H1 (cell line): ENCODE results near the gene RCE1. TPM values are rescaled to one million over a fixed set of nuclear protein-coding genes. Genes with fewer than 3 reads are reported as not detected.

ENCODE experiments used
- CEBPB ChIP-seq: IDR thresholded peaks from 2 replicates; pipeline ENCODE4 v1.6.1; 2012; ENCODE audit warnings: low read depth, low read length
- polyA plus RNA-seq, 7 experiments: library from polyadenylated mRNA; depleted of rRNA in 3 of 7; stranded (reverse) in 5 of 7; unstranded in 2 of 7; fragments of >200 nt in 5 of 7; fragments of 200-250 nt in 2 of 7; gene quantifications; 1 replicate in 5 of 7; 2 replicates in 1 of 7; 4 replicates in 1 of 7; pipeline versions ENCODE4 v1.2.1 to v1.2.3, GENCODE V29; 2011 to 2013; ENCODE audit warnings: missing spikeins in 2 of 7, mixed read lengths in 2 of 7
- total RNA-seq: library from RNA; stranded (reverse); fragmentation: NEBNext Ultra II Directional; extraction: Animal tissue kit (Norgen Biotek cat#: 25700); gene quantifications from 2 replicates; pipeline ENCODE4 v1.2.1, GENCODE V29; 2021
- TF ChIP-seq, protein P1 (sequence below): IDR thresholded peaks from 2 replicates; pipeline ENCODE4 v1.6.1; 2012; ENCODE audit warnings: low read length, inconsistent platforms

RCE1 gene
- total and polyA plus RNA-seq, 2 of the 8 experiments (the other 6 are each of a cell fraction or from before 2014, with no cell fraction given): 35.8 to 84.8 TPM

DNA sequence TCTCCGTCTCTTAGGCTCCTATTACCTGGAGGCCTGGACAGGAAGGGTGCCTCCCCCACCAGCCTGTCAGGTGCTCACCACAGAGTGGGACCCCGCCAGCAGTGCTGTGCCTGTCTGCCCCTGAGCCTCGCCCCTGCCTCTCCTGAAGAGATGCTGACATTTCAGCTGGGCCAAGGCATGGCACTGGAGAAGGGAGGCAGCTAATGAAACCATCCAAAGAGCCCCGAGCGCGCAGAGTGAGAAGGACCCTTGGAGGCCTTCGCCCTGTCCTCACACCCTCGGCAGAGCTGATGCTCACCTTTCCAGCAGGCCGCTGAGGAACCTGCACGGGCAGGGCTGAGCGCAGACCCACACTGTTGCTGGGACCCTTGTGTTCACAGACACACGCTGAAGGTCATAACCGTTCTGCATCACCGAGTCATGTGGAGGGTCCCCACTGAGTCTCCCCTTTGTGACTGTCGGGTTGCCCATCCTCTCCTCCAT lies 11.5 kb downstream of the RCE1 start (continued):
- TF ChIP-seq CEBPB: no peak
- TF ChIP-seq, protein P1, sequence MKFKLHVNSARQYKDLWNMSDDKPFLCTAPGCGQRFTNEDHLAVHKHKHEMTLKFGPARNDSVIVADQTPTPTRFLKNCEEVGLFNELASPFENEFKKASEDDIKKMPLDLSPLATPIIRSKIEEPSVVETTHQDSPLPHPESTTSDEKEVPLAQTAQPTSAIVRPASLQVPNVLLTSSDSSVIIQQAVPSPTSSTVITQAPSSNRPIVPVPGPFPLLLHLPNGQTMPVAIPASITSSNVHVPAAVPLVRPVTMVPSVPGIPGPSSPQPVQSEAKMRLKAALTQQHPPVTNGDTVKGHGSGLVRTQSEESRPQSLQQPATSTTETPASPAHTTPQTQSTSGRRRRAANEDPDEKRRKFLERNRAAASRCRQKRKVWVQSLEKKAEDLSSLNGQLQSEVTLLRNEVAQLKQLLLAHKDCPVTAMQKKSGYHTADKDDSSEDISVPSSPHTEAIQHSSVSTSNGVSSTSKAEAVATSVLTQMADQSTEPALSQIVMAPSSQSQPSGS: no peak
